OCI-LY7 (cell line): ENCODE results near the gene MAPRE2. TPM values are rescaled to one million over a fixed set of nuclear protein-coding genes. Genes with fewer than 3 reads are reported as not detected.

Experiments used
- BruUV-seq: library from RNA; stranded (reverse); fragments of 400-500 nt; replicated peaks from 2 replicates; lab custom pipeline; 2021; lab: Mats Ljungman, UMichigan
- CTCF ChIA-PET: fragments of 300-600 bp; sonication (Branson Sonifier 250); formaldehyde crosslinking; loops from one replicate; lab custom pipeline; 2022; ENCODE audit warnings: antibody characterized with exemption; ENCODE audit not compliant: unreplicated experiment; lab: Charles Lee
- POLR2A ChIA-PET: fragments of 300-600 bp; sonication (Branson Sonifier 250); formaldehyde crosslinking; loops from one replicate; lab custom pipeline; 2022; ENCODE audit warnings: antibody characterized with exemption; lab: Charles Lee
- DNase-seq: peaks from one replicate; pipeline ENCODE4 v3.0.0-alpha.2; 2015; ENCODE audit warnings: low spot score
- H2AFZ ChIP-seq: fragments of 200-600 bp; sonication (generic), shearing (Covaris generic); 2 replicates; pipeline ENCODE4 v1.6.1; 2014; ENCODE audit warnings: mild to moderate bottlenecking, antibody characterized with exemption, low read length, moderate library complexity
- H3K27ac ChIP-seq: fragments of 200-600 bp; sonication (generic); 2 replicates; pipeline ENCODE4 v1.5.1; 2014; ENCODE audit warnings: mixed run types, low read depth, mild to moderate bottlenecking, moderate library complexity, low read length, inconsistent platforms; ENCODE audit not compliant: poor library complexity, severe bottlenecking
- H3K36me3 ChIP-seq: fragments of 200-600 bp; sonication (generic); 2 replicates; pipeline ENCODE4 v1.6.1; 2014; ENCODE audit warnings: mild to moderate bottlenecking, antibody characterized with exemption, low read length, moderate library complexity, mixed read lengths; ENCODE audit not compliant: insufficient read depth
- H3K4me1 ChIP-seq: fragments of 200-600 bp; sonication (generic); 2 replicates; pipeline ENCODE4 v1.5.1; 2014; ENCODE audit warnings: mild to moderate bottlenecking, low read length; ENCODE audit not compliant: insufficient read depth, poor library complexity, severe bottlenecking
- H3K4me2 ChIP-seq: fragments of 200-600 bp; sonication (generic); 2 replicates; pipeline ENCODE4 v1.6.1; 2014; ENCODE audit warnings: mild to moderate bottlenecking, low read length
- H3K4me3 ChIP-seq: fragments of 200-600 bp; sonication (generic); 2 replicates; pipeline ENCODE4 v1.5.1; 2014; ENCODE audit warnings: mild to moderate bottlenecking, low read depth, low read length; ENCODE audit not compliant: poor library complexity, severe bottlenecking
- H3K79me2 ChIP-seq: fragments of 200-600 bp; sonication (generic); 2 replicates; pipeline ENCODE4 v1.6.1; 2016; ENCODE audit warnings: low read depth, mild to moderate bottlenecking, low read length, moderate library complexity, mixed read lengths; ENCODE audit not compliant: insufficient read depth
- H3K9me2 ChIP-seq: fragments of 200-600 bp; sonication (generic); 2 replicates; pipeline ENCODE4 v1.6.1; 2016; ENCODE audit warnings: mild to moderate bottlenecking, low read length, mixed read lengths; ENCODE audit not compliant: insufficient read depth
- H3K9me3 ChIP-seq: fragments of 200-600 bp; sonication (generic); 2 replicates; pipeline ENCODE4 v1.6.1; 2014; ENCODE audit warnings: mild to moderate bottlenecking, mixed run types, low read length, mixed read lengths
- H4K20me1 ChIP-seq: fragments of 200-600 bp; sonication (generic); 2 replicates; pipeline ENCODE4 v1.6.1; 2014; ENCODE audit warnings: mild to moderate bottlenecking, antibody characterized with exemption, low read length, moderate library complexity, mixed read lengths; ENCODE audit not compliant: insufficient read depth
- CTCF ChIP-seq: fragments of 200-600 bp; sonication (generic); conservative IDR thresholded peaks from 2 replicates; pipeline ENCODE4 v1.5.1; 2014; ENCODE audit warnings: mild to moderate bottlenecking, antibody characterized with exemption, low read length, moderate library complexity, mixed read lengths
- EZH2phosphoT487 ChIP-seq: fragments of 200-600 bp; sonication (generic); IDR thresholded peaks from 2 replicates; pipeline ENCODE4 v1.6.1; 2018; ENCODE audit warnings: low read depth, borderline replicate concordance, mild to moderate bottlenecking, mixed run types, antibody characterized with exemption, low read length, moderate library complexity, mixed read lengths
- intact Hi-C: fragments of 100-400 bp; cut with micrococcal nuclease; formaldehyde crosslinking; loops from one replicate; pipeline ENCODE4 v1.10.0; 2022; ENCODE audit not compliant: unreplicated experiment
- total RNA-seq, 2 experiments: library from RNA; depleted of rRNA in 1 of 2; stranded (reverse); fragments of >200 nt in 1 of 2; shearing (Covaris generic) in 1 of 2; gene quantifications; 2 replicates each; pipeline ENCODE4 v1.2.3, GENCODE V29; 2014 to 2022

The MAPRE2 gene
- total RNA-seq, 2 experiments from 2014 or later: 17.1 to 35.2 TPM

- CTCF ChIA-PET: no interaction called here
- intact Hi-C loops: no loop called here
- Histone ChIP-seq H3K27ac (no peak overlapping the region), H2AFZ (peak overlapping the region; percentile 36; the same call in 1 of the 2 replicates), H3K9me2 (no peaks in the 10 kb centered on the region), H3K79me2 (no peaks in the 10 kb centered on the region), H3K4me2 (no peak overlapping the region), H3K4me3 (no peak overlapping the region), H4K20me1 (no peaks in the 10 kb centered on the region), H3K36me3 (no peaks in the 10 kb centered on the region), H3K9me3 (no peaks in the 10 kb centered on the region), H3K4me1 (no peaks in the 10 kb centered on the region)
- BruUV-seq: no TSS peak
- DNase-seq: no peak
- POLR2A ChIA-PET: interaction anchor here (0.6 kb wide), 1 partner anchor 12 kb away, joined by 3 read pairs; no protein-coding TSS in a partner anchor
- TF ChIP-seq EZH2phosphoT487: no peak
- no peak for TF ChIP-seq CTCF
These were observed 149.9 kb downstream of the MAPRE2 start for GRCh38 chr18:35190948-35191697.

GRCh38 chr18:35191698-35192025 lies 150.4 kb downstream of the MAPRE2 start:
- TF ChIP-seq EZH2phosphoT487: no peak
- no peak for TF ChIP-seq CTCF
- no peaks in the 10 kb centered on the region for H3K36me3 ChIP-seq
- no peaks in the 10 kb centered on the region for H3K4me1 ChIP-seq
- H3K79me2 ChIP-seq: no peaks in the 10 kb centered on the region
- no peak for DNase-seq
- H3K9me3 ChIP-seq: no peaks in the 10 kb centered on the region
- POLR2A ChIA-PET: interaction anchor here (0.6 kb wide), 1 partner anchor 11 kb away, joined by 3 read pairs; no protein-coding TSS in a partner anchor
- no peak overlapping the region for H3K4me3 ChIP-seq
- H3K9me2 ChIP-seq: no peaks in the 10 kb centered on the region
- H4K20me1 ChIP-seq: no peaks in the 10 kb centered on the region
- no peak overlapping the region for H3K4me2 ChIP-seq
- intact Hi-C loops: no loop called here
- no peak overlapping the region for H3K27ac ChIP-seq
- peak overlapping the region; percentile 36; the same call in 1 of the 2 replicates for H2AFZ ChIP-seq
- no TSS peak for BruUV-seq
- CTCF ChIA-PET: no interaction called here

GRCh38 chr18:35192415-35192814 lies 151.2 kb downstream of the MAPRE2 start:
- H3K79me2 ChIP-seq: no peaks in the 10 kb centered on the region
- no peak for DNase-seq
- no peaks in the 10 kb centered on the region for H3K9me2 ChIP-seq
- H3K9me3 ChIP-seq: no peaks in the 10 kb centered on the region
- H3K36me3 ChIP-seq: no peaks in the 10 kb centered on the region
- ChIA-PET POLR2A (no interaction called here), CTCF (no interaction called here)
- no peak overlapping the region for H3K27ac ChIP-seq
- no peak overlapping the region for H2AFZ ChIP-seq
- H3K4me3 ChIP-seq: no peak overlapping the region
- no peaks in the 10 kb centered on the region for H4K20me1 ChIP-seq
- no peaks in the 10 kb centered on the region for H3K4me1 ChIP-seq
- no peak overlapping the region for H3K4me2 ChIP-seq
- TF ChIP-seq CTCF (no peak), EZH2phosphoT487 (no peak)
- BruUV-seq: no TSS peak
- intact Hi-C loops: no loop called here
